Measurements from ENCODE around the gene CYB5R2.

Gene CYB5R2

GRCh38 chr11:7672276-7672959 is 882 bp downstream of the CYB5R2 start:
- Histone ChIP-seq H3K4me1 (ENCODE audit: insufficient read depth, low read length, poor library complexity, severe bottlenecking) (no peaks in the 10 kb centered on the region), H3K27me3 (ENCODE audit: insufficient read depth, low read length, poor library complexity, severe bottlenecking) (no peaks in the 10 kb centered on the region), H3F3A (ENCODE audit: low read depth) (no peaks in the 10 kb centered on the region), H3K79me2 (ENCODE audit: insufficient read depth, low read length) (no peaks in the 10 kb centered on the region), H2AFZ (ENCODE audit: low read length) (no peak overlapping the region), H3K4me2 (ENCODE audit: low read depth, low read length, poor library complexity, severe bottlenecking) (no peak overlapping the region), H3K9me2 (replicated peaks; ENCODE audit: low read depth, low read length) (no peaks in the 10 kb centered on the region), H3K36me3 (ENCODE audit: insufficient read depth, low read length) (no peaks in the 10 kb centered on the region), H3K4me3 (ENCODE audit: low read length, poor library complexity, severe bottlenecking) (no peak overlapping the region), H3K9ac (ENCODE audit: low read depth, low read length, poor library complexity, severe bottlenecking) (no peak overlapping the region), H4K20me1 (ENCODE audit: insufficient read depth, low read length, poor library complexity, severe bottlenecking) (no peaks in the 10 kb centered on the region), H3K9me3 (ENCODE audit: insufficient read depth, low read depth, low read length) (no peaks in the 10 kb centered on the region)
- TF ChIP-seq EZH2phosphoT487 (IDR thresholded peaks at IDR 0.05; ENCODE audit: borderline replicate concordance) = no peak

DNA sequence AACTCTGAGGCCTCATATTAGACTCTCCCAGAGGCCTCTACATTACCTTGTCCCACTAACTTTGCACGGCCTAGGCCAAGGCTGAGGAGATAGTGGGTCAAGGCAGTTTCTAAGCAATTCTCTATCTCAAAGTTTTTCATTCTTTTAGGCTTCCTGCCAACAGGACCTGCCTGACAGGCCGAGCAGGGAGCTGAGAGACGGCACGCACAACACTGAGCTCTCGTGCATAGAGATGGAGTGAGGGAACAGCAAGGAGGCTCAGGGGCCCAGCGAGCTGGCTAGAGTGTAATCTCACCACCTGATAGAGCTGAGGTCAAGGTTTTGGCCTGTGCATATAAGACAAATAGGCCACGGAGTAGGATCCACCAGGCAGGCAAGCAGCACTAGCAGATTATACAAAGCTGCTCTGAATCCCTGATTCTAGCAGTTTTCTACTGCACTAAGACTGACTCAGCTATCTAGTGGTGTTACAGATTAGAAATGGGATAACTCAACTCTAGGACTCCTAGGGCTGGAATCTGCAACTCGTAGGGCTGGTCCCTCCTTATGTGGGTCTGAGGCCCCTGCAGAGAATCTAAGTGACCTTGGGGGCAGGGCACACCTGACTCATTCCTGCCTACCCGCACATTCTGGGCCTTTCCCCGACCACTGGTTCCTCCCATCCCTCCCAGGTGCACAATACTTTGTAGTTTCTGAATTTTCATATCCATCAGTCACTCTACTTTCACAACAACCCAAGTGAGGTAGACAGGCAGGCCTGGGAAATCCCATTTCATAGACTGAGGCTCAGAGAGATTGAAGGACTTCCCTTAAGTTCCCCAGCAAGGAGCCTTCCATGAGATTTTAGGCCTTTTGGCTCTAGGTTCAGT is 1.7 kb downstream of the CYB5R2 start:
- no peak overlapping the region for H3K4me3 ChIP-seq (ENCODE audit: low read length, poor library complexity, severe bottlenecking)
- H3K4me2 ChIP-seq (ENCODE audit: low read depth, low read length, poor library complexity, severe bottlenecking) = no peak overlapping the region
- H2AFZ ChIP-seq (ENCODE audit: low read length) = no peak overlapping the region
- no peaks in the 10 kb centered on the region for H3K79me2 ChIP-seq (ENCODE audit: insufficient read depth, low read length)
- no peaks in the 10 kb centered on the region for H3F3A ChIP-seq (ENCODE audit: low read depth)
- no peaks in the 10 kb centered on the region for H3K4me1 ChIP-seq (ENCODE audit: insufficient read depth, low read length, poor library complexity, severe bottlenecking)
- H3K36me3 ChIP-seq (ENCODE audit: insufficient read depth, low read length) = no peaks in the 10 kb centered on the region
- no peak overlapping the region for H3K9ac ChIP-seq (ENCODE audit: low read depth, low read length, poor library complexity, severe bottlenecking)
- H3K27me3 ChIP-seq (ENCODE audit: insufficient read depth, low read length, poor library complexity, severe bottlenecking) = no peaks in the 10 kb centered on the region
- no peak for TF ChIP-seq EZH2phosphoT487 (IDR thresholded peaks at IDR 0.05; ENCODE audit: borderline replicate concordance)
- TF ChIP-seq, protein P1, sequence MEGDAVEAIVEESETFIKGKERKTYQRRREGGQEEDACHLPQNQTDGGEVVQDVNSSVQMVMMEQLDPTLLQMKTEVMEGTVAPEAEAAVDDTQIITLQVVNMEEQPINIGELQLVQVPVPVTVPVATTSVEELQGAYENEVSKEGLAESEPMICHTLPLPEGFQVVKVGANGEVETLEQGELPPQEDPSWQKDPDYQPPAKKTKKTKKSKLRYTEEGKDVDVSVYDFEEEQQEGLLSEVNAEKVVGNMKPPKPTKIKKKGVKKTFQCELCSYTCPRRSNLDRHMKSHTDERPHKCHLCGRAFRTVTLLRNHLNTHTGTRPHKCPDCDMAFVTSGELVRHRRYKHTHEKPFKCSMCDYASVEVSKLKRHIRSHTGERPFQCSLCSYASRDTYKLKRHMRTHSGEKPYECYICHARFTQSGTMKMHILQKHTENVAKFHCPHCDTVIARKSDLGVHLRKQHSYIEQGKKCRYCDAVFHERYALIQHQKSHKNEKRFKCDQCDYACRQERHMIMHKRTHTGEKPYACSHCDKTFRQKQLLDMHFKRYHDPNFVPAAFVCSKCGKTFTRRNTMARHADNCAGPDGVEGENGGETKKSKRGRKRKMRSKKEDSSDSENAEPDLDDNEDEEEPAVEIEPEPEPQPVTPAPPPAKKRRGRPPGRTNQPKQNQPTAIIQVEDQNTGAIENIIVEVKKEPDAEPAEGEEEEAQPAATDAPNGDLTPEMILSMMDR (conservative IDR thresholded peaks at IDR 0.05; ENCODE audit: low read length) = no peak
- H3K9me3 ChIP-seq (ENCODE audit: insufficient read depth, low read depth, low read length) = no peaks in the 10 kb centered on the region
- H3K9me2 ChIP-seq (replicated peaks; ENCODE audit: low read depth, low read length) = no peaks in the 10 kb centered on the region
- H4K20me1 ChIP-seq (ENCODE audit: insufficient read depth, low read length, poor library complexity, severe bottlenecking) = no peaks in the 10 kb centered on the region

- Histone ChIP-seq H3K4me2 (ENCODE audit: low read depth, low read length, poor library complexity, severe bottlenecking) (no peak overlapping the region), H3K79me2 (ENCODE audit: insufficient read depth, low read length) (no peaks in the 10 kb centered on the region), H3K9ac (ENCODE audit: low read depth, low read length, poor library complexity, severe bottlenecking) (no peak overlapping the region)
Measured at GRCh38 chr11:7670641-7671040, 2.7 kb downstream of the CYB5R2 start.

More at GRCh38 chr11:7670641-7671040, 2.7 kb downstream of the CYB5R2 start:
- TF ChIP-seq EZH2phosphoT487 (IDR thresholded peaks at IDR 0.05; ENCODE audit: borderline replicate concordance) = no peak
- TF ChIP-seq, protein P1 (conservative IDR thresholded peaks at IDR 0.05; ENCODE audit: low read length) = no peak
- Histone ChIP-seq H3K9me2 (replicated peaks; ENCODE audit: low read depth, low read length) (no peaks in the 10 kb centered on the region), H4K20me1 (ENCODE audit: insufficient read depth, low read length, poor library complexity, severe bottlenecking) (no peaks in the 10 kb centered on the region), H3F3A (ENCODE audit: low read depth) (no peaks in the 10 kb centered on the region), H3K27me3 (ENCODE audit: insufficient read depth, low read length, poor library complexity, severe bottlenecking) (no peaks in the 10 kb centered on the region), H3K9me3 (ENCODE audit: insufficient read depth, low read depth, low read length) (no peaks in the 10 kb centered on the region), H3K36me3 (ENCODE audit: insufficient read depth, low read length) (no peaks in the 10 kb centered on the region), H3K4me3 (ENCODE audit: low read length, poor library complexity, severe bottlenecking) (no peak overlapping the region), H2AFZ (ENCODE audit: low read length) (no peak overlapping the region), H3K4me1 (ENCODE audit: insufficient read depth, low read length, poor library complexity, severe bottlenecking) (no peaks in the 10 kb centered on the region)

Measured in Loucy (cell line).